ENCODE results near the gene TEDC1. TPM values are rescaled to one million over a fixed set of nuclear protein-coding genes. Genes with fewer than 3 reads are reported as not detected.

The TEDC1 gene
- total RNA-seq, 1 experiment from 2014 or later, result 26.2 TPM

DNA sequence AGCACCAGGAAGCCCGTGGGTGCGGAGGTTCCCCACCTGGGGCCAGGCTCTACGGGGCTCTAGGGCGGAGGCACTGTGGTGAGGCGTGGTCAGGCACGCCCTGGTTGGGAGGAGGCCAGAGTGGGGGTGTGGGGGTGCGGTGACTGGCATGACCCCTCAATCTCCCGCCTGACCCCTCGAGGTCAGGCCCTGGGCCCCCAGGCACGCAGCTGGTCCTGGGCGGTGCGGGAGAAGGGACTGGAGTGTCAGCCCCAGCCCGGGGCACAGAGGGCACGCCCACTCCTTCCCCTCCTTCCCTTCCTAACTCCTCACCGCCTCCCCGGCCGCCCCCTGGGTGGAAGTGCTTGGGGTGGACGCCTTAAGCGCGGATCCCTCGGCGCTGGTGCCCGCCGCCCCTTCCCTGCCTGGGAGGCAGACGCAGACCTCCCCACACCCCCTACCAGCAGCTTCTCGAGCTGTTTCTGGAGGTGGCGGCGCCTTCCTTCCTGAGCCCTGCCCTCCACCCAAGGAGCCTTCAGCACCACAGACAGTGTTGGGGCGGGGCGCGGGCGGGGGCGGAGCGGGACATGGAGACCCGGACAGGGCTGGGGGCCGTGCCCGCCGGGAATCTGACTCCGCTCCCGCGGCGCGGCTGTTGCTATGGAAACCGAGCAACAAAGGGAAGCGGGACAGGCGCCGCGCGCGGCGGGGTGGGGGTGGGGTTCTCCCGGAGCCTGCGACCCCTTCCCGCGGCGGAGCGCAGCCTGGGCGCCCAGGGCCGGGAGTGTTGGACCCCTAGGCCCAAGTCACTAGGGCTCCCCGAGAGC lies 17.2 kb upstream of the TEDC1 start:
- peaks cover 0 to 2% (median 0%) of the 10 kb centered on the region in 3 experiments; a peak in 1 of 7 replicates for H3K36me3 Mint-ChIP-seq (ENCODE audit: insufficient read depth in 1 of 3, low read depth in 3 of 3)
- H3K4me1 Mint-ChIP-seq, result peaks cover 0 to 14% of the 10 kb centered on the region in 2 experiments; a peak in 2 of 4 replicates
- no CpG with 5 or more reads among the region's 60 CpGs for WGBS (ENCODE audit: extremely low coverage, insufficient read length, low lambda C conversion rate)
- Histone ChIP-seq H2AK5ac (ENCODE audit: insufficient read length, low read length) (no peak overlapping the region), H2AFZ (ENCODE audit: low read length) (no peak overlapping the region), H2BK120ac (ENCODE audit: low read depth, low read length, poor library complexity, severe bottlenecking) (no peak overlapping the region), H3K79me1 (ENCODE audit: insufficient read depth, low read depth, low read length, poor library complexity, severe bottlenecking) (no peaks in the 10 kb centered on the region), H3T11ph (ENCODE audit: low read length) (no peak overlapping the region), H3K14ac (ENCODE audit: insufficient read depth, low read length) (peak overlapping the region; percentile 52), H3K27ac (ENCODE audit: insufficient read length, low read depth, low read length) (no peak overlapping the region), H2BK15ac (ENCODE audit: low read depth, low read length) (no peak overlapping the region), H2BK20ac (ENCODE audit: low read depth, low read length, poor library complexity, severe bottlenecking) (no peak overlapping the region), H3K9me3 (ENCODE audit: control insufficient read depth, low read depth, low read length) (no peaks in the 10 kb centered on the region), H3K79me2 (ENCODE audit: insufficient read depth, low read length) (no peaks in the 10 kb centered on the region), H3K4ac (ENCODE audit: low read depth, low read length) (no peak overlapping the region), H3K27me3 (ENCODE audit: insufficient read depth, low read length) (peaks cover 18% of the 10 kb centered on the region; the same call in 1 of the 2 replicates), H2BK5ac (ENCODE audit: insufficient read length, low read length) (no peak overlapping the region), H4K5ac (ENCODE audit: insufficient read length, low read depth, low read length) (no peak overlapping the region), H3K18ac (ENCODE audit: insufficient read length, low read depth, low read length) (peak overlapping the region; percentile 95), H3K9ac (ENCODE audit: extremely low read depth, insufficient read length, low read length) (no peak overlapping the region), H3K4me1 (ENCODE audit: insufficient read depth, low read length) (no peaks in the 10 kb centered on the region; the same call in 1 of the 2 replicates), H2BK12ac (ENCODE audit: insufficient read length, low read depth, low read length) (no peak overlapping the region), H3K4me2 (ENCODE audit: insufficient read depth, insufficient read length, low read length) (peak overlapping the region; percentile 44), H4K20me1 (ENCODE audit: control insufficient read depth, insufficient read depth, insufficient read length) (no peaks in the 10 kb centered on the region), H3K23me2 (ENCODE audit: insufficient read length, low read depth, low read length, poor library complexity, severe bottlenecking) (peaks cover 8% of the 10 kb centered on the region), H4K8ac (replicated peaks; ENCODE audit: insufficient read length, low read depth, low read length) (no peak overlapping the region), H3K56ac (ENCODE audit: insufficient read length, low read depth, low read length) (no peak overlapping the region), H4K91ac (ENCODE audit: insufficient read length, low read depth, low read length) (no peak overlapping the region), H3K23ac (ENCODE audit: insufficient read length, low read depth, low read length) (no peak overlapping the region)
- DNase-seq, result peak; percentile 97
- H3K9me3 Mint-ChIP-seq, result peaks cover 0 to 3% of the 10 kb centered on the region in 2 experiments; a peak in 1 of 5 replicates
- TF ChIP-seq, protein P1, sequence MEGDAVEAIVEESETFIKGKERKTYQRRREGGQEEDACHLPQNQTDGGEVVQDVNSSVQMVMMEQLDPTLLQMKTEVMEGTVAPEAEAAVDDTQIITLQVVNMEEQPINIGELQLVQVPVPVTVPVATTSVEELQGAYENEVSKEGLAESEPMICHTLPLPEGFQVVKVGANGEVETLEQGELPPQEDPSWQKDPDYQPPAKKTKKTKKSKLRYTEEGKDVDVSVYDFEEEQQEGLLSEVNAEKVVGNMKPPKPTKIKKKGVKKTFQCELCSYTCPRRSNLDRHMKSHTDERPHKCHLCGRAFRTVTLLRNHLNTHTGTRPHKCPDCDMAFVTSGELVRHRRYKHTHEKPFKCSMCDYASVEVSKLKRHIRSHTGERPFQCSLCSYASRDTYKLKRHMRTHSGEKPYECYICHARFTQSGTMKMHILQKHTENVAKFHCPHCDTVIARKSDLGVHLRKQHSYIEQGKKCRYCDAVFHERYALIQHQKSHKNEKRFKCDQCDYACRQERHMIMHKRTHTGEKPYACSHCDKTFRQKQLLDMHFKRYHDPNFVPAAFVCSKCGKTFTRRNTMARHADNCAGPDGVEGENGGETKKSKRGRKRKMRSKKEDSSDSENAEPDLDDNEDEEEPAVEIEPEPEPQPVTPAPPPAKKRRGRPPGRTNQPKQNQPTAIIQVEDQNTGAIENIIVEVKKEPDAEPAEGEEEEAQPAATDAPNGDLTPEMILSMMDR (conservative IDR thresholded peaks at IDR 0.05), result no peak
- H3K27me3 Mint-ChIP-seq (ENCODE audit: low read depth), result peaks cover 31% of the 10 kb centered on the region
- H3K27ac Mint-ChIP-seq, result no peak overlapping the region
- H3K4me3 Mint-ChIP-seq, result peak overlapping the region; percentile 51 to 72

Data from H9 (cell line).